K562 (cell line): ENCODE measurements around the gene KCTD6. TPM values are rescaled to one million over a fixed set of nuclear protein-coding genes. Genes with fewer than 3 reads are reported as not detected.

Experiments used
- ATF6 ChIP-seq: sonication (generic); formaldehyde crosslinking; IDR thresholded peaks from 2 replicates; pipeline ENCODE4 v1.4.0; 2020; ENCODE audit warnings: mild to moderate bottlenecking, missing genetic modification reagents
- CXXC5 ChIP-seq: fragments of 250-450 bp; sonication (Bioruptor Pico); IDR thresholded peaks from 2 replicates; pipeline ENCODE4 v1.8.0; 2022; ENCODE audit warnings: inconsistent platforms, mild to moderate bottlenecking, moderate library complexity
- FOXP4 ChIP-seq: sonication (generic); formaldehyde crosslinking; IDR thresholded peaks from 2 replicates; pipeline ENCODE4 v1.8.0; 2022; ENCODE audit warnings: mild to moderate bottlenecking, missing genetic modification reagents, borderline replicate concordance
- ILF3 ChIP-seq: fragments of 450-650 bp; IDR thresholded peaks from 2 replicates; pipeline ENCODE4 v1.6.1; 2018; ENCODE audit warnings: antibody characterized with exemption, mild to moderate bottlenecking, moderate library complexity, borderline replicate concordance
- VEZF1 ChIP-seq: fragments of 200-800 bp; sonication (Bioruptor generic); IDR thresholded peaks from 2 replicates; pipeline ENCODE4 v1.6.1; 2017; ENCODE audit warnings: missing genetic modification characterization, missing compliant biosample characterization
- polyA plus RNA-seq, 8 experiments: library from polyadenylated mRNA; depleted of rRNA in 4 of 8; stranded (reverse) in 5 of 8; unstranded in 3 of 8; fragments of >200 nt; fragmentation: Nextera tagmentation in 2 of 8; fragmentation: Illumina TruSeq in 1 of 8; extraction: Ambion mirVana in 2 of 8; extraction: Trizol in 1 of 8; gene quantifications; 2 replicates each; pipeline versions ENCODE4 v1.2.1 to v1.2.3, GENCODE V29; 2011 to 2014; ENCODE audit warnings: inconsistent platforms in 1 of 8, missing spikeins in 1 of 8
- total RNA-seq, 7 experiments: library from RNA; depleted of rRNA in 6 of 7; stranded (reverse); fragments of >200 nt in 6 of 7; fragmentation: Illumina TruSeq in 2 of 7; extraction: Trizol in 2 of 7; gene quantifications; 2 replicates each; pipeline versions ENCODE4 v1.2.1 to v1.2.3, GENCODE V29; 2011 to 2021; ENCODE audit warnings: low replicate concordance in 1 of 7
- TF ChIP-seq, protein P1 (sequence below): fragments of 250-450 bp; sonication (Bioruptor Pico); IDR thresholded peaks from 2 replicates; pipeline ENCODE4 v1.5.0; 2021

KCTD6 gene
- total and polyA plus RNA-seq, 9 of the 15 experiments (the other 6 are each of a cell fraction or from before 2014, with no cell fraction given) = 2.1 to 5.9 (median 4.5) TPM

GRCh38 chr3:58502872-58503271 lies 11.0 kb downstream of the KCTD6 start (continued):
- TF ChIP-seq VEZF1 (CRISPR knock-in tag) (no peak), ATF6 (CRISPR knock-in tag) (no peak), FOXP4 (CRISPR knock-in tag) (no peak), ILF3 (no peak), CXXC5 (no peak)
- TF ChIP-seq, protein P1, sequence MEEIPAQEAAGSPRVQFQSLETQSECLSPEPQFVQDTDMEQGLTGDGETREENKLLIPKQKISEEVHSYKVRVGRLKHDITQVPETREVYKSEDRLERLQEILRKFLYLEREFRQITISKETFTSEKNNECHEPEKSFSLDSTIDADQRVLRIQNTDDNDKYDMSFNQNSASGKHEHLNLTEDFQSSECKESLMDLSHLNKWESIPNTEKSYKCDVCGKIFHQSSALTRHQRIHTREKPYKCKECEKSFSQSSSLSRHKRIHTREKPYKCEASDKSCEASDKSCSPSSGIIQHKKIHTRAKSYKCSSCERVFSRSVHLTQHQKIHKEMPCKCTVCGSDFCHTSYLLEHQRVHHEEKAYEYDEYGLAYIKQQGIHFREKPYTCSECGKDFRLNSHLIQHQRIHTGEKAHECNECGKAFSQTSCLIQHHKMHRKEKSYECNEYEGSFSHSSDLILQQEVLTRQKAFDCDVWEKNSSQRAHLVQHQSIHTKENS (CRISPR knock-in tag) = no peak
